HG03108 (cell line): ENCODE results near the gene CALY.

Experiments
- ATAC-seq: cut with Tn5 transposase; IDR thresholded peaks from one replicate; pipeline ENCODE4 v1.9.1; 2021; ENCODE audit warnings: moderate library complexity; ENCODE audit not compliant: unreplicated experiment

Gene CALY

GRCh38 chr10:133292919-133293809 is 43.5 kb downstream of the CALY start:
- no peak for ATAC-seq

DNA sequence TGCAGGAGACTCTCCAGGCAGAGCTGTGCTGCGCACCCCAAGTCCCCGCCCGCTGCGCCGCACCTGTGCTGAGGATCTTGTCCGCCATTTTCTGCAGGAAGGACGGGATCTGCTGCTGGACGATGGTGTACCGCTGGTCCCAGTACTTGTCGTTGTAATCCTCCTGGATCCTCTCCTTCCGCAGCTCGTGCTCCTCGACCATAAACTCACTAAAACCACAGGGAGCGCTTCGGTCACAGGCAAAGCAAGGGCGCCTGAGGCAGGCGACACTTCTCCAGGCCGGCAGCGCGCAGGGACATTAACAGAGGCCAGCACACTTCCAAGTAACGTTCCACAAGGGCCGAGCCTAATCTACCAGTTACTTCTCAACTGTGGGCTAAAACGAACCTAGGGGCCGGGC is 46.9 kb downstream of the CALY start:
- no peak for ATAC-seq

- ATAC-seq: no peak
These were observed 48.7 kb downstream of the CALY start for GRCh38 chr10:133287832-133288500.

DNA sequence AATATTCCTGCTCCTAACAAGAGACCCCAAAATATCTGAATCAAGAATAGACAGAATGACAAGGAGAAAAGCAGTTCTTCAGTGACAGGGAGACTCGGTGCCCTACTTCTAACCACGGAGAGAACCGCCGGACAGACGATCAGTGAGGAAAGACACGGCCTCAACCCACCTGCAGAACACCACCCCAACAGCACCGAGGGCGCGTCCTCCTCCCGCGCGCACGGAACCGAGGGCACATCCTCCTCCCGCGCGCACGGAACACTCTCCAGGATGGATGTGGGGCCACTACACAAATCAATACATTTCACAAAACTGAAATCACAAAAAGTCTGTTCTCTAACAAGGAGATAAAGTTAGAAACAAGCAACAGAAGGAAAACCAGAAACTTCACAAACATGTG is 50.3 kb downstream of the CALY start:
- no peak for ATAC-seq

GRCh38 chr10:133285217-133285616 is 51.5 kb downstream of the CALY start:
- ATAC-seq: no peak

DNA sequence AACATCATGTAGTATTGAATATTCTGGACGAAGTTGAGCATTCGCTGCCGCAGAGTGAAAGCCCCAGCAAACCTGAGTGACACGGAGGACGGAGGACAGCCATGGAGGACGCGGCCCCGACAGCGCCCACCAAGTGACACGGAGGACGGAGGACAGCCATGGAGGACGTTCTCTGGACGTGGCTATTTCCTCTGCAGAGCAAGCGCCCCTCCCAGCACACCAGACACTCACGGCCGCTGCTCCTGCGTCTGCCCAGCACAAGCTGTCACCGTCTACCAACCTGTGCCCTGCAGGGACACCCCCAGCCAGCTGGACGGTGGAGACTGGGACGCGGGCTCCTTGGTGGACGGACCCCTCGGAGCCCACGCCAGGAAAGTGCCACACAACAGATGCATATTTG is 52.8 kb downstream of the CALY start:
- ATAC-seq: no peak

- ATAC-seq: no peak
These were observed 53.8 kb downstream of the CALY start for GRCh38 chr10:133282846-133283390.

GRCh38 chr10:133281628-133282372 is 54.9 kb downstream of the CALY start:
- ATAC-seq: no peak

GRCh38 chr10:133281084-133281483 is 55.6 kb downstream of the CALY start:
- ATAC-seq: no peak

DNA sequence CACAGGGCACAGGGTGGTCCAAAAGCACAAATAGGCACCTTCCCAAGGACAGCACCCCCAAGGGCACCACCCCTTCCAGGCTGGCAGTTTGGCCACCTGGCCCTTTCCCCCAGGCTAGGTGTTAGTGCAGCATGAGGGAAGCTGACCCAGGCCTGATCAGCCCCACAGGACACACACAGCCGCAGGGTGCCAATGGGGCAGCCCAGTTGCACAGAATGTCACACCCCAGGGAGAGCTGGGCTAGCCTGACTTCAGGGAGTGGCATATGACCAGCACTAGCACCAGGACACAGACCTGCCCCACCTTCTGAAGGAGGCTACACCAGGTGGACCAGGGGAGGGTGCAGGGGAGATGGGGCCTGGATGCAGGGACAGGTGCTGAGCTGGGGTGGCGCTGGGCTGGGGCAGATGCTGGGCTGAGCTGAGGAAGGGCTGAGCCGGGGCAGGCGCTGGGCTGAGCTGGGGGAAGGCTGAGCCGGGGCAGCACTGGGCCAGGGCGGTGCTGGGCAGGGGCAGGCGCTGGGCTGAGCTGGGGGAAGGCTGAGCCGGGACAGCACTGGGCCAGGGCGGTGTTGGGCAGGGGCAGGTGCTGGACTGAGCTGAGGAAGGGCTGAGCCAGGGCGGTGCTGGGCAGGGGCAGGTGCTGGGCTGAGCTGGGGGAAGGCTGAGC is 56.2 kb downstream of the CALY start:
- no peak for ATAC-seq

DNA sequence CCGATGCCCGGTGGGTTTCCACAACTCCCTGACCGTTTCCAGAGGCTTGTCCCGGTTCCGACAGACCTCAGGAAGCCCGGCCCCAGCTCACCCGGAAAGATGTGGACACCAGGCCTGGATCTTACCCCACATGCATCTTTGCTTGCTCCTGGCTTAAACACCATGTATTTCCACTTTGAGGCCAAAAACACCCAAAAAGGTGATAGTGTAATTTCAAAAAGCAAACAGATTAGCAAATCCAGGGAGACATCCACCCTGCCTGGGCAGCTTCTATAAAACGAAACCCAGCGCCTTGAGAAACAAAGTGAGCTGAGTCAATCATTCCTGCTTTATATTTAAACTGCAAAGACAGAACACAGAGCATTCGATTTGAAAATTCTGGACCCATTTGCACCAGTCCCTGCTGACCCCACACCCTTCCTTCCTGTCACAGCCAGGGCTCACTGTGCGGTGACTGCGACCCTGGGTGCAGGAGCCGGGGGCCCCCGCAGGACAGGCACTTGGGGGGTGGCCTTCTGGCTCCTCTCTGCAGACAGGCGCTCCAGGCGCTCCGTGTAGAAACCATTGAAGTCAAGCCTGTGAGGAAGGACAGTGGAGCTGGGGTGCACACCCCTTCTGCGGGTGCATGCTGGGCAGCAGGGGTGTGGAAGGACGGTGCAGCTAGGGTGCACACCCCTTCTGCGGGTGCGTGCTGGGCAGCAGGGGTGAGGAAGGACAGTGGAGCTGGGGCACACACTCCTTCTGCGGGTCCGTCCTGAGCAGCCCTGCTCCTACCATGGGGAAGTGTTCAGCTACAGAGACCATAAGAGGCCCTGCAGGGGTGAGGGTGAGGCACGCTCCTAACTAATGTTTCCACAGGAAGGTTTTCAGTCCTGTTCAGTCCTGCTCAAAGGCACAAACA is 57.1 kb downstream of the CALY start:
- no peak for ATAC-seq

DNA sequence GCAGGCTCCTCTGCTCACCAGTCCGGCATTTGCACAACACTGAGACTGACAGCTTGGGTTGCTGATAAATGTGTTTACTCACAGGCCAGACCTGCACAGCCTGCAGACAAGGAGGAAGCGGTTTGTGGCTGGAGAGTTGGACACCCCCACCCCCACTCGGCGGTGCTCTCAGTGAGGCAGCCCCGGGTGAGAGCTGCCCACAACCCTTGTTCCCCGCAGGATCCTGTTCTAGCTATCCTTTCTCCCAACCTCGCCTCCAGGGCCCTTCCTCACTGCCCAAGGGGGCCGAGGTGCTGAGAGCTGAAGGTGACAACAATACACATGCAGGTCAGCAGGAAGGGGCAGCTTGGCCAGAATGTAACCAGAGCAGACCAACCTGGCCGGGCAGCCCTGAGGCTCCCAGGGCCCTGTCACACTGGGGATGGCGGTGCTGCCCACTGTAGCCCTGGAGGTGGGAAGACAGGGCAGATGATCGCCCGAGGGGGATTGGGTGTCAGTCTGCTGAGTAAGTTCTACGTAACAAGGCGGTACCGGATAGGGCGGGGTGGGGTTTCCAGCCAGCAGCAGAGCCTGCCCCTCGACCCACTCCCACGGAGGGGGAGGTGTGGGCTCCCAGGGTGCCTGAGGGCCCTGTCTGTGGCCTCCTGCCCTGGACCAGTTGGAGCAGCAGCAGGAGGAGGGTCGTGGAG is 58.0 kb downstream of the CALY start:
- ATAC-seq: peak; percentile 38

- no peak for ATAC-seq
These were observed 58.6 kb downstream of the CALY start for GRCh38 chr10:133277993-133278576.

- ATAC-seq: no peak
These were observed 59.3 kb downstream of the CALY start for GRCh38 chr10:133277277-133277992.

GRCh38 chr10:133276435-133277201 is 60.1 kb downstream of the CALY start, which contains the start of gene ADAM8:
TSS of gene ADAM8 (minus strand) at chr10:133276868. CDS start at chr10:133276817, 51 bp downstream.
- peak; percentile 39 for ATAC-seq

GRCh38 chr10:133276100-133276434 is 60.6 kb downstream of the CALY start:
- ATAC-seq: no peak

DNA sequence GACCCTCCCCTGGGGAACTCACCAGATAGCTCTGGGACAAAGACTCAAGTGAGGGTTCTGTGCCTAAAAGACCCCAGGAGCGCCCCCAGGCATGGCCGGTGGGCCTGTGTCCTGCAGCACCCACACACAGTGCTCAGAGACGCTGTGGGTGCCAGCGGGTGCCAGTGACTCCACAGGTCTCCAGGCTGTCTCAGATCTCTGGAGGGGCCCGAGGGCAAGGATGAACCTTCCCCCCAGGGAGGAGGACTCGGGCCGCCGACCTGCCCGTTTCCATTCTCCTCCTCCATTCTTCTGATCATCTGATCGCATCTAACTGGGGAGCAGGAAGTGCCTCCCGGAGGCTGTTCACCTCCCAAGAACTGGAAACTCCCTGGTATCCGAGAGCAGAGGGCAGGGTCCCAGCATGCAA is 61.0 kb downstream of the CALY start:
- ATAC-seq: peak; percentile 25
